A673 (cell line): ENCODE data around the gene SLC39A13.

Experiments
- EZH2 ChIP-seq: fragments of 200-600 bp; sonication (generic); IDR thresholded peaks from 2 replicates; pipeline ENCODE4 v1.6.1; 2017; ENCODE audit warnings: borderline replicate concordance, low read depth, mild to moderate bottlenecking, mixed read lengths, antibody characterized with exemption, low read length; ENCODE audit not compliant: poor library complexity, severe bottlenecking
- TF ChIP-seq, protein P1 (sequence below): fragments of 300-800, 200-600 bp; sonication (generic); conservative IDR thresholded peaks from 2 replicates; pipeline ENCODE4 v1.5.1; 2017; ENCODE audit warnings: low read depth, mild to moderate bottlenecking, antibody characterized with exemption, low read length, moderate library complexity, mixed read lengths

DNA sequence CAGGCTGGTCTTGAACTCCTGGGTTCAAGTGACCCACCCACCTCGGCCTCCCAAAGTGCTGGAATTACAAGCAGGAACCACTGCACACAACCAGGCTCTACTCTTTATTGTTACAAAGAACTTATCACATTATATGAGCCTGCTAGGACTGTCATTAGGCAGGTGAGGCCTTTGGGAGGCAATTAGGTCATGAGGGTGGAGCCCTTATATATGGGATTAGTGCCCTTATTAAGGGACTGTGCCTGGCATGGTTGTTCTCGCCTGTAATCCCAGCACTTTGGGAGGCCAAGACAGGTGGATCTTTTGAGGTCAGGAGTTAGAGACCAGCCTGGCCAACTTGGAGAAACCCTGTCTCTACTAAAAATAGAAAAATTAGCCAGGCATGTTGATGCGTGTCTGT is 28.3 kb downstream of the SLC39A13 start:
- TF ChIP-seq, protein P1, sequence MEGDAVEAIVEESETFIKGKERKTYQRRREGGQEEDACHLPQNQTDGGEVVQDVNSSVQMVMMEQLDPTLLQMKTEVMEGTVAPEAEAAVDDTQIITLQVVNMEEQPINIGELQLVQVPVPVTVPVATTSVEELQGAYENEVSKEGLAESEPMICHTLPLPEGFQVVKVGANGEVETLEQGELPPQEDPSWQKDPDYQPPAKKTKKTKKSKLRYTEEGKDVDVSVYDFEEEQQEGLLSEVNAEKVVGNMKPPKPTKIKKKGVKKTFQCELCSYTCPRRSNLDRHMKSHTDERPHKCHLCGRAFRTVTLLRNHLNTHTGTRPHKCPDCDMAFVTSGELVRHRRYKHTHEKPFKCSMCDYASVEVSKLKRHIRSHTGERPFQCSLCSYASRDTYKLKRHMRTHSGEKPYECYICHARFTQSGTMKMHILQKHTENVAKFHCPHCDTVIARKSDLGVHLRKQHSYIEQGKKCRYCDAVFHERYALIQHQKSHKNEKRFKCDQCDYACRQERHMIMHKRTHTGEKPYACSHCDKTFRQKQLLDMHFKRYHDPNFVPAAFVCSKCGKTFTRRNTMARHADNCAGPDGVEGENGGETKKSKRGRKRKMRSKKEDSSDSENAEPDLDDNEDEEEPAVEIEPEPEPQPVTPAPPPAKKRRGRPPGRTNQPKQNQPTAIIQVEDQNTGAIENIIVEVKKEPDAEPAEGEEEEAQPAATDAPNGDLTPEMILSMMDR = no peak
- no peak for TF ChIP-seq EZH2
